BJ (cell line): ENCODE measurements around the gene OASL. TPM values are rescaled to one million over a fixed set of nuclear protein-coding genes. Genes with fewer than 3 reads are reported as not detected.

Source experiments
- CTCF ChIA-PET: fragments of 350-600 bp; formaldehyde crosslinking; extraction: SDS; loops from one replicate; lab custom pipeline; 2021; ENCODE audit warnings: antibody characterized with exemption, inconsistent platforms; lab: Yijun Ruan, JAX
- POLR2A ChIA-PET: fragments of 300-600 bp; sonication (Branson Sonifier 250); formaldehyde crosslinking; extraction: SDS; loops from one replicate; lab custom pipeline; 2021; ENCODE audit warnings: antibody characterized with exemption; lab: Charles Lee
- DNase-seq: peaks from one replicate; pipeline ENCODE4 v3.0.0-alpha.2; 2011; ENCODE audit warnings: low read depth
- H3K27me3 ChIP-seq: 2 replicates; pipeline ENCODE4 v1.6.0; 2011; ENCODE audit warnings: low read length; ENCODE audit not compliant: control insufficient read depth, insufficient read depth
- H3K36me3 ChIP-seq: 2 replicates; pipeline ENCODE4 v1.5.1; 2011; ENCODE audit warnings: low read length; ENCODE audit not compliant: control insufficient read depth, insufficient read depth
- H3K4me3 ChIP-seq: 2 replicates; pipeline ENCODE4 v1.5.1; 2011; ENCODE audit warnings: low read depth, mild to moderate bottlenecking, control low read depth, low read length
- CTCF ChIP-seq: IDR thresholded peaks from 2 replicates; pipeline ENCODE4 v1.5.1; 2011; ENCODE audit warnings: low read depth, mild to moderate bottlenecking, control low read depth, inconsistent platforms, low read length, moderate library complexity; ENCODE audit not compliant: insufficient read depth
- polyA plus RNA-seq: library from polyadenylated mRNA; depleted of rRNA; stranded (reverse); fragments of >200 nt; gene quantifications from 2 replicates; pipeline ENCODE4 v1.2.3, GENCODE V29; 2011

The OASL gene
- polyA plus RNA-seq, 1 experiment = 0.67 TPM

- H3K36me3 ChIP-seq = no peaks in the 10 kb centered on the region
- ChIA-PET POLR2A (interaction anchor here (0.6 kb wide), 1 partner anchor 23 kb away, joined by 3 read pairs; no protein-coding TSS in a partner anchor), CTCF (interaction anchor here (0.6 to 1.1 kb wide), 3 partner anchors 8 to 387 kb away, joined by 3 to 5 read pairs (median 3); no protein-coding TSS in a partner anchor)
- TF ChIP-seq CTCF = no peak
- H3K27me3 ChIP-seq = no peaks in the 10 kb centered on the region
- no peak overlapping the region for H3K4me3 ChIP-seq
- DNase-seq = no peak
These were observed 2.2 kb downstream of the OASL start for GRCh38 chr12:121036810-121037326.

DNA sequence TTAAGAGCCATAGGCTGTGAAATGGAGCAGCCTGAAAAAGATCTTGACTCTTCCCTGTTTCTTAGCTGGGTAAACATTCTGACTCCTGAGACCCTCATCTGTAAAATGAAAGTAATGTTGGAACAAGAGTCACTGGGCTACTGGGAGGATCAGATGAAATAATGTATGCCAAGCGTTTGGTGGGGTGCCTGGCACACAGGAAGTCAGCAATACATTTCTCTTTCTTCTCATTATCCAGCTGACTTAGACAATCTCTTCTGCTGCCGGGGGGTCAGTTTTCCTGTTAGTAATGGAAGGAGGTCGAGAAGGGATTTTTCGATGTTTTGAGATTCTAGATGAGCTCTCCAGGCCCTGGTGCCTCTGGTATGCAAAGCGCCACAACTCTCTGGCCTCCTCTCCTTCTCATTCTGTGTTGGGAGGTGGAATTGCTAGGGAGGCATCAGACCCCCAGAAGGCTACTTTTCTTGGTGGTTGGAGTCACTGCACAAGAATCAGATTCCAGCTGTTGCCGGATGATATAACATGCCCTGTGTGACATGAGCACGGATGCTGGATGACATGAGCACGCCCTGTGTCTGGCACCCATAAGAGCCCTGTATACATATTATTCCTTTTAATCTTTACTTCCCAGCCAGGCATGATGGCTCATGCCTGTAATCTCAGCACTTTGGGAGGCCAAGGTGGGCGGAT lies 4.3 kb downstream of the OASL start:
- no peak for DNase-seq
- ChIA-PET CTCF (interaction anchor here (1.6 kb wide), 1 partner anchor 9 kb away, joined by 4 read pairs; no protein-coding TSS in a partner anchor), POLR2A (no interaction called here)
- Histone ChIP-seq H3K4me3 (no peak overlapping the region), H3K36me3 (no peaks in the 10 kb centered on the region), H3K27me3 (no peaks in the 10 kb centered on the region)
- no peak for TF ChIP-seq CTCF

- no peak overlapping the region for H3K4me3 ChIP-seq
- no peak for TF ChIP-seq CTCF
- H3K36me3 ChIP-seq = no peaks in the 10 kb centered on the region
- ChIA-PET POLR2A (no interaction called here), CTCF (interaction anchor here (1.1 kb wide), 1 partner anchor 26 kb away, joined by 3 read pairs; no protein-coding TSS in a partner anchor)
- no peaks in the 10 kb centered on the region for H3K27me3 ChIP-seq
- no peak for DNase-seq
These were observed 5.3 kb downstream of the OASL start for GRCh38 chr12:121033625-121034349.

DNA sequence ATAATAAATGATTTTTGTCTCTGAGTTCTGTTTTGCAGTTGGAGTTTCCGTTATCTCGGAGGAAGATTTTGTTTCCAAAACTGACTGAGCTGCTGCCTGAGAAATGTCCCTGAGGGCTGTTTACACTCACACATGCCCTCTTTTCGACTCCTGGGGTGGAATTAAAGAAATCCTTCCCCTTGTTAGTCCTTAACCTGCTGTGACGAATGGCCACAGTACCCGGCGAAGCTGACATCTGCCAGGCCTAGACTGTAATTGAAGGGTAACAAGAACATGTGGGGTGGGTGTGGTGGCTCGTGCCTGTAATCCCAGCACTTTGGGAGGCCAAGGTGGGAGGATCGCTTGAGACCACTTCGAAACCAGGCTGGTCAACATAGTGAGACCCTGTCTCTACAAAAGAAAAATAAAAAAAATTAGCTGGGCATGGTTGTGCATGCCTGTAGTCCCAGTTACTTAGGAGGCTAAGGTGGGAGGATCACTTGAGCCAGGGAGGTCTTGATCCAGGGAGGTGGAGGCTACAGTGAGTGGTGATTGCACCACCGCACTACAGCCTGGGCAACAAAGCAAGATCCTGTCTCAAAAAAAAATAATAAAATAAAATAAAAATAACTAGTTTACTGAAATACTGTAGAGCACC lies 8.4 kb downstream of the OASL start:
- H3K36me3 ChIP-seq = no peaks in the 10 kb centered on the region
- CTCF ChIA-PET = interaction anchor here (2.0 kb wide), 1 partner anchor 59 kb away, joined by 4 read pairs; no protein-coding TSS in a partner anchor
- POLR2A ChIA-PET = no interaction called here
- no peak for DNase-seq
- no peak for TF ChIP-seq CTCF
- 0 out of 2 replicates have a peak, but pooled peaks cover 4% of the 10 kb centered on the region for H3K27me3 ChIP-seq
- no peak overlapping the region for H3K4me3 ChIP-seq
